ENCODE results near the gene CHRNG.

DNA sequence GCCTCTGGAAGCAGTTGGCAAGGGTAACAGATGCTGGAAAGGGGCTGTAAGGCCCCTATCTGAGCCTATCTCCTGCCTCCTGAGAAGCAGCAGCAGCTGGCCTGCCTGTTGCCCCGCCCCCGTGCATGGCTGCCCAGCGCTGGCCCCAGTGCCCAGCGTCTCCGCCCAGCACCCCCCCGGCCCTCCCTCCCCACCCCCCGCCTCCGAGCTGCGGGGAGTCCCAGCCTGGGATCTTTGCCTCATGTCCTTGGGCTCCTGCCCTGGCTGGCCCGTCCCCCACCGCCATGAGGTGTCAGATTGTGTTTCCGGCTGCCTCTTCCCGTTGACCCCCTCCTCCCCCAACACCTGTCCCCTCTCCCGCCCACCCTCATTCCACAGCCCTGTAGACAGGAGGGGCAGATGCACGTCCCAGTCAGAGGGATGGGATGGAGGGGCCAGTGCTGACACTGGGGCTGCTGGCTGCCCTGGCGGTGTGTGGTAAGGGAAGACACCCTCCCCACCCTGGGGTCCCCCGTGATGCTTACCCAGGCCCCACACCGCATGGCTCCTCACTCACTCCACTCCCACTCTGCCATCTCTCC lies 13.6 kb upstream of the CHRNG start, which contains the start of gene CHRND:
- TF ChIP-seq, protein P1, sequence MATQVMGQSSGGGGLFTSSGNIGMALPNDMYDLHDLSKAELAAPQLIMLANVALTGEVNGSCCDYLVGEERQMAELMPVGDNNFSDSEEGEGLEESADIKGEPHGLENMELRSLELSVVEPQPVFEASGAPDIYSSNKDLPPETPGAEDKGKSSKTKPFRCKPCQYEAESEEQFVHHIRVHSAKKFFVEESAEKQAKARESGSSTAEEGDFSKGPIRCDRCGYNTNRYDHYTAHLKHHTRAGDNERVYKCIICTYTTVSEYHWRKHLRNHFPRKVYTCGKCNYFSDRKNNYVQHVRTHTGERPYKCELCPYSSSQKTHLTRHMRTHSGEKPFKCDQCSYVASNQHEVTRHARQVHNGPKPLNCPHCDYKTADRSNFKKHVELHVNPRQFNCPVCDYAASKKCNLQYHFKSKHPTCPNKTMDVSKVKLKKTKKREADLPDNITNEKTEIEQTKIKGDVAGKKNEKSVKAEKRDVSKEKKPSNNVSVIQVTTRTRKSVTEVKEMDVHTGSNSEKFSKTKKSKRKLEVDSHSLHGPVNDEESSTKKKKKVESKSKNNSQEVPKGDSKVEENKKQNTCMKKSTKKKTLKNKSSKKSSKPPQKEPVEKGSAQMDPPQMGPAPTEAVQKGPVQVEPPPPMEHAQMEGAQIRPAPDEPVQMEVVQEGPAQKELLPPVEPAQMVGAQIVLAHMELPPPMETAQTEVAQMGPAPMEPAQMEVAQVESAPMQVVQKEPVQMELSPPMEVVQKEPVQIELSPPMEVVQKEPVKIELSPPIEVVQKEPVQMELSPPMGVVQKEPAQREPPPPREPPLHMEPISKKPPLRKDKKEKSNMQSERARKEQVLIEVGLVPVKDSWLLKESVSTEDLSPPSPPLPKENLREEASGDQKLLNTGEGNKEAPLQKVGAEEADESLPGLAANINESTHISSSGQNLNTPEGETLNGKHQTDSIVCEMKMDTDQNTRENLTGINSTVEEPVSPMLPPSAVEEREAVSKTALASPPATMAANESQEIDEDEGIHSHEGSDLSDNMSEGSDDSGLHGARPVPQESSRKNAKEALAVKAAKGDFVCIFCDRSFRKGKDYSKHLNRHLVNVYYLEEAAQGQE (IDR thresholded peaks at IDR 0.05; ENCODE audit: low read depth) = no peak
- TF ChIP-seq YY1 (IDR thresholded peaks at IDR 0.05; ENCODE audit: low read depth) = 0 out of 2 replicates have a peak, but pooled peaks have one; percentile 30
- TF ChIP-seq TAF1 (IDR thresholded peaks at IDR 0.05; ENCODE audit: low read depth) = no peak
- no peak for TF ChIP-seq EP300 (IDR thresholded peaks at IDR 0.05; ENCODE audit: borderline replicate concordance)
- TF ChIP-seq, protein P2, sequence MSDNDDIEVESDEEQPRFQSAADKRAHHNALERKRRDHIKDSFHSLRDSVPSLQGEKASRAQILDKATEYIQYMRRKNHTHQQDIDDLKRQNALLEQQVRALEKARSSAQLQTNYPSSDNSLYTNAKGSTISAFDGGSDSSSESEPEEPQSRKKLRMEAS (IDR thresholded peaks at IDR 0.05) = no peak
- TF ChIP-seq RAD21 (IDR thresholded peaks at IDR 0.05; ENCODE audit: low read depth) = no peak
- no peak for TF ChIP-seq NFIC (IDR thresholded peaks at IDR 0.05)
- TF ChIP-seq FOXM1 (IDR thresholded peaks at IDR 0.05; ENCODE audit: borderline replicate concordance, low read depth) = no peak
- no peak for TF ChIP-seq EGR1 (IDR thresholded peaks at IDR 0.05)
- no peak for TF ChIP-seq CREB1 (IDR thresholded peaks at IDR 0.05; ENCODE audit: low read depth)
- TF ChIP-seq, protein P3, sequence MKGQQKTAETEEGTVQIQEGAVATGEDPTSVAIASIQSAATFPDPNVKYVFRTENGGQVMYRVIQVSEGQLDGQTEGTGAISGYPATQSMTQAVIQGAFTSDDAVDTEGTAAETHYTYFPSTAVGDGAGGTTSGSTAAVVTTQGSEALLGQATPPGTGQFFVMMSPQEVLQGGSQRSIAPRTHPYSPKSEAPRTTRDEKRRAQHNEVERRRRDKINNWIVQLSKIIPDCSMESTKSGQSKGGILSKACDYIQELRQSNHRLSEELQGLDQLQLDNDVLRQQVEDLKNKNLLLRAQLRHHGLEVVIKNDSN (IDR thresholded peaks at IDR 0.05) = no peak
- TF ChIP-seq CEBPB (IDR thresholded peaks at IDR 0.05) = no peak
- TF ChIP-seq TCF12 (IDR thresholded peaks at IDR 0.05; ENCODE audit: low read depth) = no peak
